Immature natural killer cell (primary cell): ENCODE measurements around the gene MRPS27. TPM values are rescaled to one million over a fixed set of nuclear protein-coding genes. Genes with fewer than 3 reads are reported as not detected.

Source experiments
- DNase-seq, 3 donors: peaks; one replicate each; pipeline ENCODE4 v3.0.0; 2022; ENCODE audit warnings: mixed read lengths in 1 of 3
- H3K27ac Mint-ChIP-seq, 6 donors: one replicate each; pipeline ENCODE4 v1.8.0; 2020; ENCODE audit warnings: mixed read lengths in 6 of 6, mild to moderate bottlenecking in 5 of 6, inconsistent platforms in 4 of 6, moderate library complexity in 3 of 6
- H3K27me3 Mint-ChIP-seq, 3 donors: one replicate each; pipeline ENCODE4 v1.8.0; 2020 to 2021; ENCODE audit warnings: low read depth in 3 of 3, mild to moderate bottlenecking in 3 of 3, mixed read lengths in 3 of 3, moderate library complexity in 3 of 3, inconsistent platforms in 1 of 3
- H3K36me3 Mint-ChIP-seq, 3 donors: one replicate each; pipeline ENCODE4 v1.8.0; 2020; ENCODE audit warnings: mixed read lengths in 3 of 3, inconsistent platforms in 2 of 3, mild to moderate bottlenecking in 2 of 3
- H3K4me1 Mint-ChIP-seq, 2 donors: one replicate each; pipeline ENCODE4 v1.8.0; 2020; ENCODE audit warnings: inconsistent platforms in 2 of 2, mild to moderate bottlenecking in 2 of 2, mixed read lengths in 2 of 2, moderate library complexity in 1 of 2
- H3K4me3 Mint-ChIP-seq, 5 donors: one replicate each; pipeline ENCODE4 v1.8.0; 2020; ENCODE audit warnings: mild to moderate bottlenecking in 5 of 5, mixed read lengths in 5 of 5, inconsistent platforms in 3 of 5, moderate library complexity in 3 of 5
- H3K9me3 Mint-ChIP-seq, 6 donors: one replicate each; pipeline ENCODE4 v1.8.0; 2020; ENCODE audit warnings: mild to moderate bottlenecking in 6 of 6, mixed read lengths in 6 of 6, inconsistent platforms in 4 of 6, moderate library complexity in 3 of 6
- polyA plus RNA-seq, 3 donors: library from polyadenylated mRNA; unstranded; fragments of 300-500 nt; fragmentation: Illumina TruSeq; gene quantifications; one replicate each; pipeline ENCODE4 v1.2.3, GENCODE V29; 2021

MRPS27 gene
- polyA plus RNA-seq, 3 donors from 2014 or later = 25.3 to 58.3 (median 40.9) TPM

DNA sequence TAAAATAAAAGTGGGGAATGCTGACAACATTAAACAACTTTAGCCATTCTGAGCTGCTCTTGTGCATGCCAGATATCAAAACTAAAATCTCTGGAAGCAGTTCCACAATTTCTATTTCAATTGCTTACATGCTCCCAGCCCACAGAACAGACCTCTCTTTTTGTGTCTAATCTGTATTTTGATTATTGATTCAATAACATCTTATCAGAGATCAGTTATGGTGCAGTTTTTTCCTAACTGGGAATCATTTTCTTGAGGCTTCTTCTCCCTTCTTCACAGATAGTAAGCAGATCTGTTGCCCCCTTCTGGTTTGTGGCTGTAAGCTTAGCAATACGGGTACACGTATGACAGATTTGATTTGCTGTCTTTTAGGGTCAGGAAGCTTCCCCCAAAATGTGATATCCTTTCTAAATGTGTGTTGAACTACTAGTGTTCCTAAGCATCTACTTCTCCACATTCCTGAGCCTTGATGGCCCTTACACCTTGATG is 39.4 kb downstream of the MRPS27 start:
- Mint-ChIP-seq H3K27me3 (peaks cover 0 to 2% (median 0%) of the 10 kb centered on the region in 3 donors), H3K4me3 (no peak overlapping the region), H3K9me3 (no peaks in the 10 kb centered on the region), H3K4me1 (no peaks in the 10 kb centered on the region), H3K36me3 (peaks cover 7 to 21% (median 19%) of the 10 kb centered on the region in 3 donors), H3K27ac (no peak overlapping the region)
- peak in 1 of 3 donors; percentile 18 for DNase-seq

DNA sequence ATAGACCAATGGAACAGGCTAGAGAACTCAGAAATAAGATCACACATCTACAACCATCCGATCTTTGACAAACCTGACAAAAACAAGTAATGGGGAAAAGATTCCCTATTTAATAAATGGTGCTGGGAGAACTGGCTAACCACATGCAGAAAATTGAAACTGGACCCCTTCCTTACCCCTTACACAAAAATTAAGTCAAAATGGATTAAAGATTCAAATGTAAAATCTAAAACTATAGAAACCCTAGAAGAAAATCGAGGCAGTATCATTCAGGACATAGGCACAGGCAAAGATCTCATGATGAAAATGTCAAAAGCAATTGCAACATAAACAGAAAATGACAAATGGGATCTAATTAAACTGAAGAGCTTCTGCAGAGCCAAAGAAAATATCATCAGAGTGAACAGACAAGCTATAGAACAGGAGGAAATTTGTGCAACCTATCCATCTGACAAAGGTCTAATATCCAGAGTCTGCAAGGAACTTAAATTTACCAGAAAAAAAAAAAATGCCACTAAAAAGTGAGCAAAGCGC is 43.8 kb downstream of the MRPS27 start:
- H3K4me3 Mint-ChIP-seq = no peak overlapping the region
- H3K36me3 Mint-ChIP-seq = peaks cover 3 to 12% (median 11%) of the 10 kb centered on the region in 3 donors
- peaks cover 0 to 2% (median 0%) of the 10 kb centered on the region in 3 donors for H3K27me3 Mint-ChIP-seq
- H3K27ac Mint-ChIP-seq = no peak overlapping the region
- no peaks in the 10 kb centered on the region for H3K9me3 Mint-ChIP-seq
- H3K4me1 Mint-ChIP-seq = peaks cover 0 to 2% of the 10 kb centered on the region in 2 donors
- DNase-seq = no peak

DNA sequence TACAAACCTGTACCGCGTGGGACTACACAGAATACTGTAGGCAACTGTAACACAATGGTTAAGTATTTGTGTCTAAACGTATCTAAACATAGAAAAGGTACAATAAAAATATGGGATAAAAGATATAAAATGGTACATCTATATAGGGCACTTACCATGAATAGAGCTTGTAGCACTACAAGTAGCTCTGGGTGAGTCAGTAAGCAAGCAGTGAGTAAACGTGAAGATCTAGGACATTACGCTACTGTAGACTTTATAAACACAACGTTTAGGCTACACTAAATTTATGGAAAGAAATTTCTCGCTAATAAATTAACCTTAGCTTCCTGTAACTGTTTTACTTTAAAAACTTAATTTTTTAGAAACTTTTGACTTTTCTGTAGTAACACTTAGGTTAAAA is 46.5 kb downstream of the MRPS27 start:
- DNase-seq = no peak
- H3K36me3 Mint-ChIP-seq = peaks cover 5 to 10% (median 7%) of the 10 kb centered on the region in 3 donors
- no peak overlapping the region for H3K27ac Mint-ChIP-seq
- H3K9me3 Mint-ChIP-seq = no peaks in the 10 kb centered on the region
- peaks cover 6 to 7% of the 10 kb centered on the region in 2 donors for H3K4me1 Mint-ChIP-seq
- no peaks in the 10 kb centered on the region for H3K27me3 Mint-ChIP-seq
- no peak overlapping the region for H3K4me3 Mint-ChIP-seq

DNA sequence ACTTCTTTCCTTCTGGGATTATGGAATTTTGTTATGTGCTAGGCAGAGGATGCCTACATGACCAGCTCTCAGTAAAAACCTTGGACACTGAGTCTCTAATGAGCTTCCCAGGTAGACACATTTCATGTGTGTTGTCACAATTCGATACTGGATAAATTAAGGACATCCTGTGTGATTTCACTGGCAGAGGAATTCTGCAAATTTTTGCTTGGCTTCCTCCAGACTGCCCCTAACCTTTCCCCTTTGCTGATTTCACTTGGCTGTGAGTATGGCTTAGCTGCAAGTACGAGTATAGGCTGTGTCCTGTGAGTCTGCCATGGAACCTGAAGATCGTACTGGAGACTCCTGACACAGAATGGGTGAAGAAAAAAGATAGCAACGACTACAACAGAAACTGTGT is 47.6 kb downstream of the MRPS27 start:
- Mint-ChIP-seq H3K36me3 (peaks cover 3 to 7% (median 6%) of the 10 kb centered on the region in 3 donors), H3K9me3 (no peaks in the 10 kb centered on the region), H3K4me1 (peaks cover 6 to 7% of the 10 kb centered on the region in 2 donors), H3K27ac (no peak overlapping the region), H3K27me3 (no peaks in the 10 kb centered on the region), H3K4me3 (no peak overlapping the region)
- no peak for DNase-seq

DNA sequence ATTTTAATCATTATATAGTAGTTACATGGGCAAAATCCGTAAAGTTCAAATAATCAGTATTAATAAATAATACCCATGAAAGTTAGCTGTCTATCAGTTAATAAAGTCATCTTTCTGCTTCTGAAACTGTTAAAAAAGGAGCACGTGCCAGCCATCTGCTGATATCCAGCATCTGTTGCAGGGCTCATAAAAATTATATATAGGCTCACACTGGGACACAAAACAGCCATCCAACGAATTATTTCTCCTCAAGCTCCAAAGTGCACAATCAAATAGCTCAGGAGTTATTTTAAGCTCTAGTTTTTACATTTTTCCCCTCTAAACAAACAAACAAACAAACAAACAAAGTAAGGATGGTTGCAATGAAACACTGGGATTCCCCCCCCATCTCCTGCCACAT is 48.3 kb downstream of the MRPS27 start:
- Mint-ChIP-seq H3K4me3 (no peak overlapping the region), H3K4me1 (peaks cover 6 to 7% of the 10 kb centered on the region in 2 donors), H3K36me3 (peaks cover 3 to 6% (median 5%) of the 10 kb centered on the region in 3 donors), H3K27ac (no peak overlapping the region), H3K27me3 (no peaks in the 10 kb centered on the region), H3K9me3 (no peaks in the 10 kb centered on the region)
- DNase-seq = no peak

DNA sequence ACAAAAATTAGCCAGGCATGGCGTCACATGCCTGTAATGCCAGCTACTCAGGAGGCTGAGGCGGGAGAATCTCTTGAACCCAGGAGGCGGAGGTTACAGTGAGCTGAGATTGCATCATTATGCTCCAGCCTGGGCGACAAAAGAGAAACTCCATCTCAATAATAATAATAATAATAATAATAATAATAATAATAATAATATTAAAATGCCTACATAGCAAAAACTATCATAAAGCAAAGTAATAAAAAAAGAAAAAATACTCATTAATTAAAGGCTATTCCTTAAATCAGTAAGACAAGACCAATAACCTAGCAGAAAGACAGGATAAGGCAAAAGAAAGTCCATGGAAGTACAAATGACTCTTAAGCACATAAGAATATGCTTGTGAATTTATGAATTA is 50.0 kb downstream of the MRPS27 start:
- Mint-ChIP-seq H3K27ac (no peak overlapping the region), H3K9me3 (no peaks in the 10 kb centered on the region), H3K27me3 (no peaks in the 10 kb centered on the region), H3K4me3 (no peak overlapping the region), H3K4me1 (peaks cover 6 to 7% of the 10 kb centered on the region in 2 donors), H3K36me3 (peaks cover 0 to 6% (median 6%) of the 10 kb centered on the region in 3 donors)
- DNase-seq = no peak

DNA sequence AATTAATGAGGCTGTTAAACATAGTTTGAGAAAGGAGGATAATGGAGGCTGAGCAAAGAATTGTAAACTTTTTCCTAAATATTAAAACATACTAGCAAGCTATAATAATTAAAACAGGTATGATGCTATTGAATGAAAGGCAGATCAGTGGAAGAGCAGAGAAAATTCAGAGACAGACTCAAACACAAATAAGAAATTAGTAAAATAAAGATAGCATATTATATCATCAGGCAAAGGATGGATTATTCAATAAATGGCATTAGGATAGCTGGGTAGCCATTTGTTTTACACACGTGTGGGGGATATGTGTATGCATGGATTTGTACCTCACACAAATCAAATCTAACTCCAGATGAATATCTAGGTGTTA is 50.6 kb downstream of the MRPS27 start:
- H3K4me1 Mint-ChIP-seq = peaks cover 3 to 7% of the 10 kb centered on the region in 2 donors
- H3K27me3 Mint-ChIP-seq = peaks cover 0 to 1% (median 0%) of the 10 kb centered on the region in 3 donors
- no peak overlapping the region for H3K27ac Mint-ChIP-seq
- no peaks in the 10 kb centered on the region for H3K9me3 Mint-ChIP-seq
- peaks cover 0 to 6% (median 6%) of the 10 kb centered on the region in 3 donors for H3K36me3 Mint-ChIP-seq
- no peak overlapping the region for H3K4me3 Mint-ChIP-seq
- no peak for DNase-seq

DNA sequence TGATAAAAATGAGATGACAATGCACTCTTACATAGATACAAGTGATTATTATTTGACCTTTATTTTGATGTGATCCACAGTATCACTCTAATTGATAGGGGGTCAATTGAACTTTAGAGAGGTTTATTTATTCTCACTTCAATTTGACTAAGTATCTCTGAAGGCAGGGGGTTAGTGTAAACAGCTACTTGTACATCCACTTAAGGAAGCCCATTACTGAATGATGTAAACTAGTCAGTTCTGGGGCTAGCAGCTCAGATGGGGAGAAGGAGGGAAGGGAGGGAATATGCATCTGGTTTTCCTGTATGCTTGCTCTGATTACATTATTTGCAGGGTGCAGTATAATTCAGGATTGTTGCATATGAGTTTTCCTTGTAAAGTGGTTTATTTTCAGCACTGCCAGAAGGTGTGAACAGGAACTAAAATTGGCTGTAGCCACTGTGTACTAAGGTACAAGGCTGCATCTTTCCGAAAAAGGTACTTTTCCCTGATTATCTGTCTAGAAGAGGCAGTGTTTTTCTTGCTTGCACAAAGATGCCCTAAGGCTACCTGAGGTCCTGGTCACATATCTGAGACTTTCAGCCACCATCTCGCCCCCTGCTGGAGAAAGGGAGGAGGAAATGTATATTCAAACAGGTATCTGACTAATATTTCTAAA is 51.2 kb downstream of the MRPS27 start:
- Mint-ChIP-seq H3K4me1 (peaks cover 3 to 7% of the 10 kb centered on the region in 2 donors), H3K4me3 (no peak overlapping the region), H3K36me3 (peaks cover 0 to 6% (median 6%) of the 10 kb centered on the region in 3 donors), H3K9me3 (no peaks in the 10 kb centered on the region), H3K27me3 (peaks cover 0 to 1% (median 0%) of the 10 kb centered on the region in 3 donors), H3K27ac (no peak overlapping the region)
- DNase-seq = peak; percentile 38 to 56 (median 40)

DNA sequence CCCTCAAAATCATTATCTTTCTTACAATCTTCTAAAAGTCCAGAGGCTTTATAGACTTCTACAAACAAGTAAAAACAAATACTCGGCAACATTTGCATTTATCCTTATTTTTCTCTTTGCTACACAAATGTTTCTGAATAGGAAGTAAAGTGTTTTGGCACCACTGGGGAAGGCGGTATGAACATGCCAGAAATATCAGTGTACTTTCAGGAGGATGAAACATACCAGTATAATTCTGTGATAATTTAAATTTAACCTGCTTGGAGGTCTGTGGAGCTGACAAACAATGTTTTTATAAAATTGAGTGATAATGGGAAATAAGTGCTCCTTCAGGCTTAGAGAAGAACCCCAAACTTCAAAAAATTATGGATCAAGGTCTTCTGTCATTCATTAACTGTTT is 51.8 kb downstream of the MRPS27 start:
- Mint-ChIP-seq H3K27ac (no peak overlapping the region), H3K4me3 (no peak overlapping the region)

DNA sequence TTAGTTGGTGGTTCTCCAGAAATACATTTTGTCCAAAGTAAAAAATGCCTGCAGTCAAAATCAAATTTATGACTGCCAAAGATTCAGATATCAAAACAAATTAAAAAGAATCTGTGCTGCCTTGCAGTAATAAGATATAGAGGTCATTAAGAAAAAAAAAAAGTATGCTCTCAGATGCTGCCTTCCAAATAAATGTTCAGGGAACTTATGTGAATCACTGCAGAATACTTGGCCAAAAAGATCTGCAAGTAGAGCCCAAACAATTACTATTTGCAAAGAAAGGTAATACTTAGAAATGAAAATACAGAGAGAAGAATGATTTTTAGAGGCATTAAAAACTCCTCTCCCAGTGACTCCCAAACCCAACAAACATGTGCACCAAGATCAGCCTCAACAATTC is 52.4 kb downstream of the MRPS27 start:
- Mint-ChIP-seq H3K27ac (no peak overlapping the region), H3K4me3 (no peak overlapping the region), H3K27me3 (peaks cover 0 to 1% (median 0%) of the 10 kb centered on the region in 3 donors), H3K36me3 (peaks cover 0 to 6% (median 6%) of the 10 kb centered on the region in 3 donors), H3K9me3 (no peaks in the 10 kb centered on the region), H3K4me1 (peaks cover 5 to 10% of the 10 kb centered on the region in 2 donors)
- DNase-seq = no peak

More for the DNA sequence above, 51.8 kb downstream of the MRPS27 start:
- Mint-ChIP-seq H3K4me1 (peaks cover 3 to 7% of the 10 kb centered on the region in 2 donors), H3K9me3 (no peaks in the 10 kb centered on the region), H3K27me3 (peaks cover 0 to 1% (median 0%) of the 10 kb centered on the region in 3 donors), H3K36me3 (peaks cover 0 to 6% (median 6%) of the 10 kb centered on the region in 3 donors)
- DNase-seq = no peak

DNA sequence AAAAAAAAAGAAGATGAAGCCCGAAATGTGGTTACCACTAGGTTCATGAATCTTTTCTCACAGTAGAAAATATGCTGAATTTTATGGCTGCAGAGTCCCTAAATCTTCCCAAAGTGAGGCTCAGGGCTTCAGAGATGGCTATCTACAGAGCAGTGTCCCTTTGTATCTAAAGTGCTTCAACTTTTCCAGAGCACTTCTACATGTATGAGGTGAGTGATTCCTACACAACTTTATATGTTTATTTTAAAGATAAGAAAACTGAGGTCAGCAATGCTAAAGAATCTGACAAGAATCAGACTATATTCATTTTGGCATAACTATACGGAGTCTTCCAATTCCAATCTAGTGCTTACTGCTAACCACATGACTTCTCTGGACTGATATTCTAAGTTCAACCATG is 53.2 kb downstream of the MRPS27 start:
- peaks cover 12 to 19% of the 10 kb centered on the region in 2 donors for H3K4me1 Mint-ChIP-seq
- no peaks in the 10 kb centered on the region for H3K9me3 Mint-ChIP-seq
- no peak for DNase-seq

DNA sequence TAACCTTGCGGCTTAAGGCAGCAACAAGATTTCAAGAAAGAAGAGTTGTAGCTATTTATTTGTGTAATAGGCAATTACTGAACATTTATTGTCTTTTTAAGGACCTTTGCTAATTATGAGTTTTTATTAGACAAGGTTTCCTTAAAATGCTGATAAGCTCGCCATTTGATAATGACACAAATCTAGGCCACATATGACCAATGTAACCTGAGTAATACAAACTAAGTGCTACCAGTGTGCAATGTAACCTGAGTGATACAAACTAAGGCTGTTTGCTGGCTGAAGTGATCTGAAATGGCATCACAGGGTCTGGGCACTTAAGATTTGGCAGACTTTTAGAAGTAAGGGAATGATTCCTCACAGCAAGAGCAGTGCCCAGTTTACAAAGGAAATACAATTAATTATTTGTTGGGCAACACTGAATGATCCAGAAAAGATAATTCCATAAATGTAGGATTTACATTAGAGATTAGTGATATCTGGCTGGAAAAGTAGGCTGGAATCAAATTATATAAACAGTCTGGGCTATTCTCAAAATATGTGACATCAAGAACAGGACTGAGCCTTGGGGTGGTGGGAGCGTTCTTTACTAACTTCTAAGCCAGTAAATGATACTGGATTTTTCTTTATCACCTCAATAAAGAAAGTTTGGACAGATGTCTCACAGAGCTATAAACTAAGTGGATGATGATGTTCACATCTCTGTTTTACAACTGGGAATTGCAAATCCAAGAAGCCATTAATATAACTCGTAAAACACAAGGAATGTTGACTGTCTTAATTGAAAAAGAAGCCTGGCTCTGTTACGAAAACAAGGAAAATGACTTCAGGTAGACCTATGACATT is 54.8 kb downstream of the MRPS27 start:
- peaks cover 0 to 1% (median 0%) of the 10 kb centered on the region in 3 donors for H3K27me3 Mint-ChIP-seq
- no peaks in the 10 kb centered on the region for H3K9me3 Mint-ChIP-seq
- H3K27ac Mint-ChIP-seq = no peak overlapping the region
- peaks cover 0 to 6% (median 6%) of the 10 kb centered on the region in 3 donors for H3K36me3 Mint-ChIP-seq
- peaks cover 16 to 22% of the 10 kb centered on the region in 2 donors for H3K4me1 Mint-ChIP-seq
- H3K4me3 Mint-ChIP-seq = no peak overlapping the region
- no peak for DNase-seq

More for the DNA sequence above, 53.2 kb downstream of the MRPS27 start:
- Mint-ChIP-seq H3K4me3 (no peak overlapping the region), H3K27me3 (peaks cover 0 to 1% (median 0%) of the 10 kb centered on the region in 3 donors), H3K27ac (no peak overlapping the region), H3K36me3 (peaks cover 0 to 6% (median 6%) of the 10 kb centered on the region in 3 donors)

DNA sequence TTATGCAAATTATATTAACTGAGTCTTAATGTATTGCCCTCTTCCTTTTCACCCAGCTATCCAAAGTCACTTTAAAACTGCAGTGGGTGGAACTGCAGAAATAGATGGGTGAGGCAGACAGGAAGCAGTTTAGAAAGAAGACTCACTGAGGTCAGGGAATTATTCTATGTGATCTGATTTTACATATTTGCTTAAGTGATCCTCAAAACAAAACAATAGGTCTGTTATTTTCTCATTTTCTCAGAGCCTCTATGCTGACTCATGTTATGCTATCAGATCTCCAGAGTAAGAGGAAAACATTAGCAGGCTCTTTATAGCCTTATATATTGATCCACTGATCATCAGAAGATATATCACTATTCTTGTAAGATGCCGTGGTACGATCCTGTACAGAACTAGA is 63.5 kb downstream of the MRPS27 start:
- peaks cover 3 to 14% (median 4%) of the 10 kb centered on the region in 3 donors for H3K36me3 Mint-ChIP-seq
- no peak overlapping the region for H3K4me3 Mint-ChIP-seq
- no peaks in the 10 kb centered on the region for H3K9me3 Mint-ChIP-seq
- no peak overlapping the region for H3K27ac Mint-ChIP-seq
- H3K27me3 Mint-ChIP-seq = no peaks in the 10 kb centered on the region
- DNase-seq = no peak
- H3K4me1 Mint-ChIP-seq = peaks cover 10 to 19% of the 10 kb centered on the region in 2 donors

DNA sequence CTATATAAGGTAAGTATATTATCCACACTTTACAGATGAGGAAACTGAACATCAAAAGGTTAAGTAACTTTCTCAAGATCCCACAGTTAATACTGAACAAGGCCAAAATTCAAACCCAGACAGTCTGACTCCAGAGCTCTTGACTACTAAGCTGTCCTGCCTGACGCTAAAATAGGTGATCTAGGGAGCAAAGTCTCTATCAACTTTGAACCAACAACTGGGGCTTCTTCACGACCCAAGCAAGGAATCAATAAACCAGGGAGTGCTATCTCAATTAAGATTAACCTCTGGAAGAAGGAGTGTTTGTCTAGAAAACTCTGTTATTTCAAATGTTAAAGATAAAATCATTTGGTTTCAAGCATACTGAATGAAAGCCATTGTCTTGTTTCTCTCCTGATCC is 64.4 kb downstream of the MRPS27 start:
- no peaks in the 10 kb centered on the region for H3K9me3 Mint-ChIP-seq
- DNase-seq = no peak
- no peak overlapping the region for H3K27ac Mint-ChIP-seq
- H3K4me1 Mint-ChIP-seq = peaks cover 7 to 18% of the 10 kb centered on the region in 2 donors
- H3K4me3 Mint-ChIP-seq = no peak overlapping the region
- no peaks in the 10 kb centered on the region for H3K27me3 Mint-ChIP-seq
- peaks cover 3 to 14% (median 8%) of the 10 kb centered on the region in 3 donors for H3K36me3 Mint-ChIP-seq
